ENCODE data around the gene EMSY.

Gene EMSY

GRCh38 chr11:76459299-76459698, 14.5 kb downstream of the EMSY start:
- peak; percentile 5 for DNase-seq

DNA sequence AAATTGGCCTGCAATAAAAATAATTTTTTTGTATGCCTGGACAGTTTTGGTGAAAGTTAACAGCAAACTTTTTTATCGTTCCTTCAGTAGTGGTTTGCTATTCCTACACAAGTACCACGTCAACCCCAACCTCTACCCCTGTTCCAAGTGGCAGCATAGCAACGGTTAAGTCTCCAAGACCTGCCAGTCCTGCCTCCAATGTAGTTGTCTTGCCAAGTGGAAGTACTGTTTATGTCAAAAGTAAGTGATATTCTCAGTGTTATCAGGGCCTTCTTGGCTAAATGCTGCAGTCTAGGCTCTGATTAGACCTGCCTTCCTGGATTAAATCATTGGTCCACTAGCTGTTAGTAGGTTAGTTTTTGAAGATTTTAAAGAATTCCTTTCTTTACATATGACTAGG, 15.0 kb downstream of the EMSY start:
- no peak for DNase-seq

GRCh38 chr11:76462317-76462716, 17.5 kb downstream of the EMSY start:
- no peak for DNase-seq

- no peak for DNase-seq
Measured at GRCh38 chr11:76465701-76466100, 20.9 kb downstream of the EMSY start.

DNA sequence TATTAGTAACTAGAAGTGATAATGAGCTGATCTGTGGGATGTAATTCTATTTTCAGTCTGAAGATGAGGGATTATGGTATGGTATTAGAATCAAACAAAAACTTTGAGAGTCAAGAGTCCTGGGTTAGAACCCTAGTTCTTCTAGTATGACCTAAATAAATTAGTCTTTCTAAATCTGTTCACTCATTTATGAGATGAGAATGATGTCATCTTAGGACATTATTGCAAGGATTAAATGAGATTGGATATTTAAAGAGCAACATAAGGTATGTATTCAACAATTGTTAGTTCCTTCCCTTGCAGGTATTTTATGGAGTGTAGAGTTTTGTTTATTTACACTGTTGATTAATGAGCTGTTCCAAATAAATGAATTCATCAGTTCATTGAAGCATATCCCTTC, 21.8 kb downstream of the EMSY start:
- DNase-seq, result no peak

- no peak for DNase-seq
Measured at GRCh38 chr11:76469141-76469540, 24.3 kb downstream of the EMSY start.

DNA sequence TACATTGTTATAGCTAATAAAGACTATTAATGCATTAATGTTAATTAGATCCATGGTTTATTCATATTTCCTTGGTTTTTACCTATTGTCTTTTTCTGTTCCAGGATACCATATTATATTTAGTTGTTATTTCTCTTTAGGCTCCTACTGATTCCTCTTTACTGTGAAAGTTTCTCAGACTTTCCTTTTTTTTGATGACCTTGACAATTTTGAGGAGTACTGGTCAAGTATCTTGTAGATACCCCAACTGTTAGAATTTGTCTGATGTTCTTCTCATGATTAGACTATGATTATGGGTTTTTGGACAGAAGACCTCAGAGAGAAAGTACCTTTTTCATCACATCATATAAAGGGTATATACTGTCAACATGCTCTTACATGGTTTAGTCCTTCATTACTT, 26.6 kb downstream of the EMSY start:
- no peak for DNase-seq

- no peak for DNase-seq
Measured at GRCh38 chr11:76480241-76480640, 35.4 kb downstream of the EMSY start.

DNA sequence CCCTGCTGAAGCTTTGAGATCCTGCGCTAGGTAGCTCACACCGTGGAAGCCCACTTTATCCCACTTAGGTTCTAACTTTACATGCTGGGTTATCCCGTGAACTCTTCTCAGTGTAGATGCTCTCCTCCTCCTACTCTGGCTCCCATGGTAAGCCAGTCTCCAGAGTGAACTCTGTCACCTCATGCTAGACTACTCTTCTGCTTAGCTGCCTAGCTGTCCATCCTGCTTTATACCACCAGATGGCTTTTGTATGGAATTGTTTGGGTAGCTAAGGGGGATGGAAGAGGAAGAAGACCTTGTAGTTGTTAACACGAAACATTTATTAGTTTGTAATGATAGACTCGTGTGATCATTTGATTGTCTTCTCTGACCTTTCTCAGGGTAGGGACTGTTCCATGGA, 46.8 kb downstream of the EMSY start:
- no peak for DNase-seq

DNA sequence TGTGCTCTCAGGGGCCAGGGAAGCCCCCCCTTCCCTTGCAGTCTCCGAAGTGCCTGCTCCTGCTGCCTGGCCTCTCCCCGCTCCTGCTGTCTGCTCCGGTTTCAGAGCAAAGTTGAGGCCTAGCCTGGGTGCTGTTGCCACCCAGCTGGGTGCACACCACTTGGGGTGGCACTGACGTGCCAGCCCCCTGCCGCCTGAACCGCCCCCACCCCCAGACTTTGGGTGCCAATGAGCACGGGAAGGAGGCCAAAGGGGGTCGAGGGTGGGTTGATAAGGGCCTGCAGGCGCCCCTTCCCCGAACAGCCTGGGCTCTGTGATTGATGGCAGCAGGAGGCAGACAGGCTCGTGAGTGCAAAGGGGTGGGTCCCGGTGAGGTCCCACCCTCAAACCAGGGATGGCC, 48.2 kb downstream of the EMSY start:
- DNase-seq, result no peak

GRCh38 chr11:76493626-76494539, 49.1 kb downstream of the EMSY start:
- no peak for DNase-seq

- DNase-seq, result no peak
Measured at GRCh38 chr11:76495019-76495418, 50.2 kb downstream of the EMSY start.

- DNase-seq, result no peak
Measured at GRCh38 chr11:76496174-76496573, 51.4 kb downstream of the EMSY start.

GRCh38 chr11:76501526-76502202, 56.8 kb downstream of the EMSY start:
- no peak for DNase-seq

DNA sequence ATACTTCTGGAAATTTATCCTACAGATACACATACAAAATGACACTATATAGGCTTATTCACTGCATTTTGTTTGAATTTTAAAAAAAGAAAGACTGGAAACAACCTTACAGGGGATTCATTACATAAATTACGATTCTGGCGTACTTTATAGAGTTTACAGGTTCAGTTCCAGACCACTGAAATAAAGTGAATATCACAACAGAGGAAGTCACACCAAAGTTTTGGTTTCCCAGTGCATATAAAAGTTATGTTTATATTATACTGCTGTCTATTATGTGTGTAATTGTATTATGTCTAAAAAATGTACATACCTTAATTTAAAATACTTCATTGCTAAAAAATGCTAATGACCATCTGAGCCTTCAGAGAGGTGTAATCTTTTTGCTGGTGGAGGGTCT, 62.0 kb downstream of the EMSY start:
- no peak for DNase-seq

DNA sequence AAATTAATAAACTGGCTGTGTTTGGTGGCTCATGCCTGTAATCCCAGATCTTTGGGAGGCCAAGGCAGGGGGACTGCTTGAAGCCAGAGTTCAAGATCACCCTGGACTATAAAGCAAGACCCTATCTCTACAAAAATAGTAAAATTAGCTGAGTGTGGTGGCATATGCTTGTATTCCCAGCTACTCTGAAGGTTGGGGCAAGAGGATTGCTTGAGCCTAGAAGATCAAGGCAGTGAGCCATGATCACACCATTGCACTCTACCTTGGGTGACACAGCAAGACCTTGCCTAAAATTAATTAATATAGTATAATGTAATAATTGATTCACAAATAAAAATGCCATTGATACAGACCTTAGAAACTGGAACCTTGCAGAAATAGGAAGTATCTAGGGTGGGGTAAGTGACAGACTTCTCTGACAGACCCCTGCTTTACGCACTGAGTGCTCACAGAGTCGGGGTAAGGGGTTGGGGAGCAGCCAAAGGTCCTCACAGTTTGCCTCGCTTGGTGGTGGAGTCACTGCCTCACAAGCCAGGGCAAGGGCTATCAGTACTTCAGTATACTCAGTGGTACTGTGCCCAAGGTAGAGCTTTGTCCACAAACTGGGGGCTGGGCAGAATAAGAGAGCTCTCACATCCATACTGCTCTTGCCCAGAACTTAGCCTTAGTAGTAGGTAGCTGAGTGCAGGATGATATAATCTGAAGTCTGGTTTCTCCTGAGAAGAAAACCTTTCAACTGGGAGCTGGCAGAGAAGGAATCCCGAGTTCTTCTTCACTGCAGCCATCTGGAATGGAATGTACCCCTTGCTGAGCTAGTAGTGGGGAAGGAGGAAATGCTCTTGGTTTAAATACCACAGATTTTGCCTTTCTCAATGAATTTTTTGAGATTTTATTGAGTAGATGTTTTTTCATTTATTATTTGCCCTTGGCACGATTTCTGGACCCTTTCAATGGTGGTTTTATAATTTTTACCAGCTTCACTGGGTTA, 65.5 kb downstream of the EMSY start:
- DNase-seq, result peak; percentile 59

- DNase-seq, result peak; percentile 17
Measured at GRCh38 chr11:76512851-76513653, 68.2 kb downstream of the EMSY start.

GRCh38 chr11:76513654-76514034, 68.8 kb downstream of the EMSY start:
- no peak for DNase-seq

DNA sequence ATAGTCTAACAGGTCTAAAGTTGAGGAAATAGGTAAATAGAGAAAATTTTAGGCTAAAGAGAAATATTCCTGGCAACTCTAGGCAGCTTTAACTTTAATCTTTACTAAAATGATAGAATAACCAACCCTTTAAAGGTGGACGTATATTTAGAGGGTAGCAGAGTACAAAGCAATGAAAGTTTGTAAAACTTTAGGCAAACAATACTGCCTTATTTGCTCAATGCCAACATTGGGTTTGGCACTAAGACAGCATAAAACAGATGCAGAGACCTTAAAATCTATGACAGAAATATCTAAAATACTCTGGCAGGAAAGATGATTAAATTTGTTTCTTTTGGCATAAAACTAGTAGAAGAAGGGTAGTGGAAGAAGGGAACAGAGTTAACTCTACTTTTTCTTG, 70.7 kb downstream of the EMSY start:
- no peak for DNase-seq

DNA sequence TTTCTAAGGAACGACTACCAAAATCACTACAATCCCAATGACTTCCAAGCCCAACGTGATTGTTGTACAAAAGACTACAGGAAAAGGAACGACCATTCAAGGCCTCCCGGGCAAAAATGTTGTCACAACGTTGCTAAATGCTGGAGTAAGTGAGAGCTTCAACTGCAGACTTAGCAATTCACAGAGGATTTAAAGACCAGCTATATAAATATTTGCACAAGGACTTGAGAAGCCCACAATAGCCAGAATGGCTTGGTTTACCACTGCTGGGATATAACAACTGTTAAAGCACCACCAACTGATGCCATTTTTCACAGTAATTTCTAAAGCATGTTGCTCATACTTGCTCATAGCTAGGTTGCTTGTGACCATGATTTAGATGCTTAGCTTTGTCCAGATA, 78.3 kb downstream of the EMSY start:
- no peak for DNase-seq

DNA sequence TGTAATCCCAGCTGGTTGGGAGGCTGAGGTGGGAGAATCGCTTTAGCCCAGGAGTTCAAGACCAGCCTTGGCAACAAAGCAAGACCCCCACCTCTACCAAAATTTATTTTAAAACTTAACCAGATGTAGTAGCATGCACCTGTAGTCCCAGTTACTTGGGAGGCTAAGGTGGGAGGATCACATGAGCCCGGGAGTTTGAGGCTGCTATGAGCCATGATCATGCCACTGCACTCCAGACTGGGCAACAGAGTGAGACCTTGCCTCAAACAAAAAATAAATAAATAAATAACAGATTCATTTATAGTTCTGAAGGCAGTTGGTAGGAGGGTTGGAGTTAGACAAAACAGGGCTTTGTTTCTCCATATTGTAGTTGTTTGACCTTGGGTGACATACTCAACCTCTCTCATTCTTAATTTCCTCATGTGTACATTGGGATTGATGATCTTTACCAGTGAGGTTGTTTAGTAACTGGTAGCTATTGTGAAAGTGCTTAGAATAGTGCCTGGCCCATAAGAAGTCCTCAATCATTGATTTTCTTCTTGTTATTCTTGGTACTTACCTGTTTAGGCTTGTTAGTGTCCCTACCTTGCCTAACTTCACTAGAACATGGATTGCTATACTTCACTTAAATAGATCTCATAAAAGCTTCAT, 79.1 kb downstream of the EMSY start:
- DNase-seq, result no peak

GRCh38 chr11:76524461-76524860, 79.6 kb downstream of the EMSY start:
- DNase-seq, result peak; percentile 60

All from EL (cell line).